Skin of body (tissue), 2 donors: ENCODE measurements around the gene CFAP74. TPM values are rescaled to one million over a fixed set of nuclear protein-coding genes. Genes with fewer than 3 reads are reported as not detected.

Experiments used
- DNase-seq: peaks from one replicate; lab custom pipeline; 2025; lab: John Stamatoyannopoulos, UW
- total RNA-seq: library from RNA; depleted of rRNA; stranded (reverse); fragments of >200 nt; gene quantifications from one replicate; pipeline ENCODE4 v1.2.3, GENCODE V29; 2014

Gene CFAP74
- total RNA-seq, 1 donor from 2014 or later = 0.49 TPM

GRCh38 chr1:1929102-1929638 is 74.4 kb downstream of the CFAP74 start:
- DNase-seq = no peak

GRCh38 chr1:1928231-1929101 is 75.1 kb downstream of the CFAP74 start:
- DNase-seq = no peak

- no peak for DNase-seq
Measured at GRCh38 chr1:1927751-1928150, 75.8 kb downstream of the CFAP74 start.

GRCh38 chr1:1926886-1927660 is 76.5 kb downstream of the CFAP74 start:
- no peak for DNase-seq

GRCh38 chr1:1926346-1926811 is 77.2 kb downstream of the CFAP74 start:
- DNase-seq = no peak

- DNase-seq = no peak
Measured at GRCh38 chr1:1925437-1926345, 77.9 kb downstream of the CFAP74 start.

- no peak for DNase-seq
Measured at GRCh38 chr1:1924849-1925248, 78.7 kb downstream of the CFAP74 start.

- DNase-seq = no peak
Measured at GRCh38 chr1:1924386-1924785, 79.2 kb downstream of the CFAP74 start.

GRCh38 chr1:1922956-1923833 is 80.4 kb downstream of the CFAP74 start:
- DNase-seq = no peak

GRCh38 chr1:1922702-1922955 is 81.0 kb downstream of the CFAP74 start:
- no peak for DNase-seq

- no peak for DNase-seq
Measured at GRCh38 chr1:1921901-1922701, 81.5 kb downstream of the CFAP74 start.

- DNase-seq = no peak
Measured at GRCh38 chr1:1921459-1921862, 82.1 kb downstream of the CFAP74 start.

- DNase-seq = no peak
Measured at GRCh38 chr1:1920608-1921458, 82.8 kb downstream of the CFAP74 start.

GRCh38 chr1:1920057-1920607 is 83.5 kb downstream of the CFAP74 start:
- no peak for DNase-seq

GRCh38 chr1:1919304-1920056 is 84.1 kb downstream of the CFAP74 start:
- DNase-seq = peak; percentile 96

- no peak for DNase-seq
Measured at GRCh38 chr1:1918901-1919303, 84.7 kb downstream of the CFAP74 start, which contains the start of gene TMEM52. TSS of gene TMEM52 (minus strand) at chr1:1919279. CDS start at chr1:1919265, 14 bp downstream.
